HG02852 (cell line): ENCODE data around the gene SLAIN1.

Source experiments
- ATAC-seq: cut with Tn5 transposase; IDR thresholded peaks from one replicate; pipeline ENCODE4 v1.9.1; 2021; ENCODE audit warnings: mild to moderate bottlenecking, moderate library complexity; ENCODE audit not compliant: unreplicated experiment

SLAIN1 gene

DNA sequence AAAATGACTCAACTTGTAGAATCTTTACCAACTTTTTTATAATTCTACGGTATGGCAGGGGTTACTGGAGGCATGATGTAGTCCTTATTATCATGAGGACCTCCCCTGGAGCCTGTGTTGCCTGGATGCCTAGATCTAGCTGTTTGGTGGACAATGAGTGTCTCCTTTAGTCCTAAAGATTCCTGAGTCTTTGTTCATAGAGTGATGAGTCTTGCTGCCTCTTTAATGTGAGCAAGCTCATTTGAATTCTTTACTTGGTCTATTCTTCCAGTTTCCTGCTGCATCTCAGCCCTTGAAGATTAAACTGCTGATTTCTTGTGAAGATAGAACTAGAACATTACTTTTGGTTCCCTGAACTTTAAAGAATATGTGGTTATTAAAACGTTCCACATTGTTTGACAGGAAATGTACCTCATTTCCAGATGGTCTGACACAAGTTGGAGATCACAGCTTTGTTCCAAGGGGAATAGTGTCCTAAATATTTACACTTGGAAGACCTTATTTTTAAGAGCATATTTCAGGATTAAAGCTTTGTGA is 51.9 kb downstream of the SLAIN1 start:
- no peak for ATAC-seq

DNA sequence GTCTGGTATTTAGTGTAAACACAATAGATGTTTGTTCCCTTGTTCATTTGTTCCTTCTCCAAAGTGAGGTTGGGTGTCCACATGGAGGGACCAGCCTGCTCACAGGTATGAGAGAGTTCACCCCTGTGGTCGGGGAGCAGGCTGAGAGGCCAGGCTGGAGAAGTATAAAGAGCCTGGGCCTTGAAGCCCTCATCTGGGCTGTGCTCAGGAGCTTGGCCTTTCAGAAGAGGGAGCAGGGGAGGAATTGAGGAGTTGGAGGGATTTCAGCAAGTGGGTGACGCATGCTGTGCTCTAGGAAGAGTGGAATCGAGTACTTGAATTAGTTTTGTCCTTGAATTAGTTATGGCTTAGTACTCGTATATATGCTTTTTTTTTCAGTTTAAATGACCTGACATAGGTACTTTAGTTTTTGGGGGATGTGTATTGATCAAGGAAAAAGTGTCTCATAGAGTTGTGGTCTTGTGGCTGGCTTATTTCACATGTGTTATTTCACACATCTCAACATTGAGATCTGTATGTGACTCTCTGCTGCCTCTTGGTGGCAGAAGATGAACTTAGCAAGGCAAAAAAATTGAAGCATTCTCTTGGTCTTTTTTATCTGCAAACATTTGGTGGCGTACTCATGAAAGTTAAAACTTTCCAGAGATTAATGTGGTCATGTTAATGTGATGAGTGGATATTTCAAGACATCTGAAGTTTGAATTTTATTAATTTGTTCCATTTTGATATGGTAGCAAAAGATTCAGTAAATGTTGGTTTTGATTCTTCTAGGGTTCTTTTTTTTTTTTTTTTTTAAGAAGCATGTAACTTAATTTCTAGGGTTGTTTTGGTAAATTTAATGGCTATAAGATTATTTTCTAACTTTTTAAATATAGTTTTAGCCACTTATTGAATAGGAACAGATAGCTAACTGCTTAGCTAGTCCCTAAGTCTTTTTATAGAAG is 54.3 kb downstream of the SLAIN1 start:
- peak; percentile 84 for ATAC-seq

DNA sequence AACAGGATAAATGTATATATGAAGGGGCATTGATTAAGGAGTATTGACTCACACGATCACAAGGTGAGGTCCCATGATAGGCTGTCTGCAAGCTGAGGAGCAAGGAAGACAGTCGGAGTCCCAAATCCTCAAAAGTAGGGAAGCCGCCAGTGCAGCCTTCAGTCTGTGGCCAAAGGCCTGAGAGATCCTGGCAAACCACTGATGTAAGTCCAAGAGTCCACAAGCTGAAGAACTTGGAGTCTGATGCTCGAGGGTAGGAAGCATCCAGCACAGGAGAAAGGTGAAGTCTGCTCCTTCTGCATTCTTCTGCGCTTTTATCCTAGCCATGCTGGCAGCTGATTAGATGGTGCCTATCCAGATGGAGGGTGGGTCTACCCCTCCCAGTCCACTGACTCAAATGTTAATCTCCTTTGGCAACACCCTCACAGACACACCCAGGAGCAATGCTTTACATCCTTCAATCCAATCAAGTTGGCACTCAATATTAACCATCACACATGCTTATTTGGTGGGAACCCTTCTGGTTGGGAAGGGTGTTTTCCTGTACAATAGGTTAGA is 55.1 kb downstream of the SLAIN1 start:
- ATAC-seq, result no peak

DNA sequence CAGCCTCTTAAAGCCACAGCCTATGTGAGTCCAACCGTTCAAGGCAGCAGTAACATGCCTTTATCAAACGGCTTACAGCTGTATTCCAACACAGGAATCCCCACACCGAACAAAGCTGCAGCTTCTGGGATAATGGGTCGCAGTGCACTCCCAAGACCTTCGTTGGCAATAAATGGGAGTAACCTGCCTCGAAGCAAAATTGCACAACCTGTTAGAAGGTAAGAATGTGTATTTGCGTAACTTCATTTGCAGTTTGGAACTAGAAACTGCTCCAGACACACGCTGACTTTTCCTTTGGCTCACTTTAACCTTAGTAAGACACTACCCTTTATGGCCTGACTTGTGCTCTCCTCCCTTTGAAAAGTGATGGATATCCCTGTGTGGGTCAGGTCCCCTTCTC is 63.4 kb downstream of the SLAIN1 start:
- ATAC-seq, result no peak

DNA sequence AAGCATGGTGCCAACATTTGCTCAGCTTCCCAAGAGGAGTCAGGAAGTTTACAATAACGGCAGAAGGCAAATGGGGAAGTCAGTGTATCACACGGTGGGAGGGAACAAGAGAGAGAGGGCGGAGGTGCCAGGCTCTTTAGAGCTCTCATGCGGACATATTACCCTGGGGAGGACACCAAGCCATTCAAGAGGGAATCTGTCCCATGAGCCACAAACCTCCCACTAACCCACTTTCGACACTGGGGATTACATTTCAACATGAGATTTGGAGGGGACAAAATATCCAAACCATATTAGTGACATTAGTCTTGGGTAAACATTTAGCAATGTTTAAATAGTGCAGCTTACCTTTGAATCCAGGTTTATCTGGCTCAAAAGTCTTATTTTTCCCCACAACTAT is 69.9 kb downstream of the SLAIN1 start:
- no peak for ATAC-seq

DNA sequence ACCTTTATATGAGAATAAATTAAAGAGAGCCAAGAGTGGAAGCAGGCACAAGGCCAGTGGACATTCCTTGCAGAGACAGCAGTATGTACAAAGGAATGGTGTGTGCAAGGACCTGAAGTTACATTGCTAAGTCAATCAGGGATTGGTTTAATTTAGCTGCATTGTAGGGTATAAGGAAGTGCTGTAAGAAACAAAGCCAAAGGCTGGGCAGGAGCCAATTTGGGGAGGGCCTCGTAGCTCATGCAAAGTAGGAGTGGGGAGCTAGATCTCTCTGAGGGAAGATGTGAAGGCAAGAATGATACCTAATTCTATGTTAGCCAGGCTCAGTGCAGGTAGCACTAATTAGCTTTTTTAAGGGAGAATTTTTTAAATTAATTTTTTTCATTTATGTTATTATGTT is 76.7 kb downstream of the SLAIN1 start:
- no peak for ATAC-seq

DNA sequence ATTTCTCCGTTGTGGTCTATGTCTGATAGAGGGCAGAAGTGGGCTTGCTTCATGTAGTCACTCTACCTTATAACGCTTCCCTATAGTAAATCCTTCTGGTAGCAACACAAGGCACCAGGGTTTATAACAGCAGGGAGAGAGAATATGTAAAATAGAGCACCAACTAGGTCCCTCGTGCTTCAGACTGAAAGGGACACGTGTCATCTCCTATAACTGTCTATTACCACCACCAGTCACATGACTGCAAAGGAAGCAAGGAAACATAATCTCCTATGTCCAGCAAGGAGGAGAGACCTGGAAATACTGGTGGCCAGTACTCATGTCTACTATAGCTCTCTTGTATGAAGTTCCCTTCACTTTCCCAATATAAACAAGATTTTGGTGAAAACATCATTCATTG is 79.2 kb downstream of the SLAIN1 start:
- ATAC-seq, result no peak

DNA sequence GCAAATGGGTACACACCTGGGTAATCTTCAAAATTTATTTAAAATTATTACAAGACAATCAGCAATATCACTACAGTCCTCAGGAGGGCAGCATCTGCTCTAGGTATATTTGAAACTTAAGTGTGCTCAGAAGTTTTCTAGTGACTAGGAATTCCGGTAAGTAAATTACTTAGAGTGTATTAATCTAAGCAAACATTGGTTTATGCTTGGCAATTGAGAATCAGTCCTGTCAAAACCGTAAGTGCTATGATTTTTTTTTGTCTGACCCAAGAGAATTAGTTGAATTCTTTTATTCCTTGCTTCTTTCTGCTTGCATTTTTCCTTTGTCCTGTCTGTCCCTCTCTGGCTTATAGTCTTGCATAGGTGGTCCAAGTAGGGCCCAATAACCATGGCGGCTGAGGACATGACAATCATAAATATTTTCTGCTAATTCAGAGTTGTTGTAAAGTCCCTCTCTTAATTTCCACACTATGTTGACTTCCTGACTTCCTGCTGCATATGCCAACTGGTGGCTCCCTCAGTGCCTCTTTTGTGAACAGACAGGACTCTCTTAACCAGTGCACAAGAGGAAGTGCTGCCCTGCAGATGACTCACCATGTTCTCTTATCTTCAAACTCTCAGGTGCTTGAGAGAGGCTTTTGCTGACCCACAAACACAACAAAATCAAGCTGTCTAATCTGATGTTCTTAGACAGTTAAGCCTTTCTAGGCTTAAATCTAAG is 82.2 kb downstream of the SLAIN1 start:
- peak; percentile 72 for ATAC-seq

DNA sequence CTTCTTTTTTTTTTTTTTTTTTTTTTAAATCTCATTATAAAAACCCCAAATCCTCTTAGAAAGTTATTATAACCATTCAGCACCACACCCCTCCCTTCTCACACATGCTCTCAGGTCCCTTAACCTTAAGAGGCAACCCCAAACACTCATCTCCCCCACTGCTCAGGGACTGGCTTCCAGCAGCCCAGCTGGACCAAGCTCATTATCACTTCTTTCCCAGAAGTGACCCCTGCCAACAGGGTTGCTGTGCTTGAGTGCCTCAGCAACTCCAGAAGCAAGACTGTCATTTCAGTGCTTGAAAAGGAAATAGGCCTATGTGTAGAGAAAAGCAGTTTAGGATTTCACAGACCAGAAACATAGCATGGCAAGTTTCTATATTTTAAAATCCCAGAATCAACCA is 84.3 kb downstream of the SLAIN1 start:
- ATAC-seq, result no peak

DNA sequence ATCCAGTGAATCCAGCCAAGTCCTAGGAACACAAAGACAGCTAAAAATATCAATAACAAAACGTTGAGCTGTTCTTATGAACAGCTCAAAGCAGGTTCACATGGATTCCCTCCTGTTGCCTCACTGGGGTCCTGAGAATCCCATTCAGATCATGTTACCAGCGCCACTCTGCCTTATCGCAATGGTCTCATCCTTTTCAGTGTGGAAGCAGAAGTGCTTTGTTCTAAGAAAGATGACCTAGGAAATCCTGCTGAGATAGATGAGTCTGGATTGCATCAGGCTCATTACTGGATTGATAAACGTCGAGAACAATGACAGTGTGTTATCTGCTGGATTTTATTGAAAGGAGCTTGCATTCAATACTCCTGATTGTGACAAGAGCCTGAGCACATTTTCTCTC is 87.0 kb downstream of the SLAIN1 start:
- ATAC-seq, result no peak

DNA sequence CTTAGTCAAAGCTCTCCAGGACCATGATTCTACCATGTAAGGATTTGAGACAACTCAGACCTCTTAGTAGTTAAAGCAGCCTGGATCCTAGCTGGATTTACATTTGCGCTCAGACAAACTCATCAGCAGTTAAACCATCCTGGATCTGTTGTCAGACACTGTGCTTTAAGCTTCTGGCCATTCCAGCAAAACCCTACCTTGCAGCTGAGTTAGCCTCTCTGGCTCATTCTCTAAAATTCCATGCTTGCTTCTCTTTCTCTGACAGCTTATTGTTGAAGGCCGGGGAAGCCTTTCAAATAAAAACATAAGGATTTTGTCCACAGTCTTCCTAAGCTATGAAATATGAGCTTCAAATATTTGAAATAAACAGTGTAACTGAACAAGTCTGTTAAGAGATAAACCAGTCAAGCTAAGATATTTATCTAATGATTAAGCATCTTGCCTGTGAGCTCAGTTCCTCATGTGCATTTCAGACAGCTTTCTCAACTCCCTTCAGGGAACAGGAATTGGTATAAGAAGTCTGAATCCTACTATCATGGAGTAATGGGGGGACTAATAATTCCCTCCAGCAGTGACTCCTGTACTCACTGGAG is 89.3 kb downstream of the SLAIN1 start:
- ATAC-seq, result no peak

DNA sequence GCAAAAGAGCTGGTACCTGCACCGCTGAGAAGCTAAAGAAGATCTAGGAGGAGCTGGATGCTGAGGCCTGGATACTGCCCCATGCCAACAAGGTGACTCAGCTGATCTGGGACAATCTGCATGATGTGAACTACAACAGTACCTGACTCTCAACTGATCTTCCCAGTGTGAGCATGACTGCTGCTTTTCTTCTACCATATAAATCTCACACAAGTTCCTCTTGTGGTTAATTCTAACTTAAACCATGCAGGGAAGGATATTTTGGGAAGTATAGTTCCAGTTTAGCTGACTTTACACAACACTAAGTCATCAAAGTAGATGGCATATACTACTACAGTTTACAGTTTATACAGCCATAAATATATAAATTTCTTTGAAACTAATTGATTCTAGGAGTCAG is 91.9 kb downstream of the SLAIN1 start:
- ATAC-seq, result no peak

DNA sequence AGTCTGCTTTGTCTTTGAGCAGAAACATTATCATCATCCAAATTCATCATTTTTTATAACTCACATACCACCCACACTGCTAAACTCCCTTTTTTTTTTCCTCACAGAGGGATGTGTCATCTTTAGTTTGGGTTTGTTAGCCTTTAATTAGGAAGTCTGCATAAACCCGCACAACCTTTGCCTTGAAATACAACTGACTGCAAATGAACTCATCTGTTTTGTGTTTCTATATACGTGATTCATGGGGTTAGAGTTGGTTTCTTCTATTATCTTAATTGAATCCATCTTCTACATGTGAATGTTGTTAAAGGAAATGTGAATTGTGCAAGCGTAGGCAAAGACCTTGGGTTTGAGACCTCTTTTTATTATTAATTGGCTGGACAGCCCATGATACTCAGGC is 102.7 kb downstream of the SLAIN1 start:
- ATAC-seq, result no peak

DNA sequence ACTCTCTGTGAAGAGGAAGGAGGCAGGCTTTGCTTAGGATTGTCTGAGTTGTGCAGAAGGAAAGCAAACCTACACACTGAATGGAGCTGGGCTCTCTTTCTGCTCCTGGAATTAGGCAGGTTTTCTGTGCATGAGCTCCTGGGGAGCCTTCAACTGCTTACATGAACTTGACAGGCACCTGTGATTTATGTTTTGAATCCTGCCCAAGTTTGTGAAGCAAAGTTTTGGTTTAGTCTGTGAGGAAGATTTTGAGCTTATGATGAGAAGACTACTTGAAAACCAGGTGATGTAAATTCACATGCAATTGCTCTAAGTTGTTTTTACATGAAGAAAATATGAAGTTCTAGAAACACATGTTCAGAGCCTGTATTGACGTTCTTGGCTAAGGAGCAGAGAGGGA is 109.0 kb downstream of the SLAIN1 start:
- ATAC-seq, result no peak

DNA sequence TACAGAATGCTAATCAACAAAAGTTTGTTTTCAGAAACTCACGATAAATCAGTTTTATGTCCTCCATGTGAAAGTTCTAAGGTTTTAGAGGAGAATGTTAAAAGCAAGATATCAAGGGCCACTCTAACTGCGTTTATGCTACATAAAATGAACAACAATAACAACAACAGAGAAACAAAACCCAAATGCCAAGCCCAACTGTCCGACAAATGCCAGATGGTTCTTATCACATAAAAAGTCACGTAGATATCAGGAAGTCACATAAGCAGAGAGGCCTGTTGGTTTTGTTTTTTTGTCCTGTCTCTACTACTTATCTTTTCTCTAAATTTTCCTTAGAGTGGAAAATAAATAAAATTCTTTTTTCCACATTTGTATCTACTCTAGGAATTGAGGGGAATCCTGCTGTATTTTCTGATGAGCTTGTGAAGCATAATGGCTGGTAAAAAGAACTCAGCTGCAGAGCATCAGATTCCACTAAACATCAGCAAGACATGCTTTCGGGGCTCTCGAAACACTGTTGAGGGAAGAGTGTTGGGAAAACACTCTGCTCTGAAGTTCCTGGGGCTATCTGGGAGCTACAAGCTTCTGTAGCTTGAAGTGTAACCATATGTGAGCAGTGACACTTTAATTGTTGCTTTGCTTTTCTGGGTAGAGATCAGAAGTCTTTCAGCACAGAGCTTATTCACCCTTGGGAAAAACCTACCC is 110.1 kb downstream of the SLAIN1 start:
- ATAC-seq, result no peak

DNA sequence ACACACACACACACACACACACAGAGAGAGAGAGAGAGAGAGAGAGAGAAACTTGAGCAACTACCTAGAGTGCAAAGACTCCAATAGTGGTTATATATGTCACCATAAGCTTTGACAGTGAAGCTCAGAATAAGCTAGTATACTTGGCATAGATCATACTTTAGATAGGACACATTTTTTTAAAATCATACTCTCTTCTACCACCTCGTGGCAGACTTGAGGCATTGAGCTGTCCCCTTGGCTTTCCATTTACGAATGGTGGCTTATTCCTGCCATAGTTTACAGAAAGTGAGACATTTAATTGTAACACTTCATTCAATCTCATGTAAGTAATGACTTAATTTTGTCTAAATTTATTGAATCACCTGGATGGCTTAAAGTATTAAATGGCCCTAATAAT is 112.9 kb downstream of the SLAIN1 start:
- no peak for ATAC-seq

DNA sequence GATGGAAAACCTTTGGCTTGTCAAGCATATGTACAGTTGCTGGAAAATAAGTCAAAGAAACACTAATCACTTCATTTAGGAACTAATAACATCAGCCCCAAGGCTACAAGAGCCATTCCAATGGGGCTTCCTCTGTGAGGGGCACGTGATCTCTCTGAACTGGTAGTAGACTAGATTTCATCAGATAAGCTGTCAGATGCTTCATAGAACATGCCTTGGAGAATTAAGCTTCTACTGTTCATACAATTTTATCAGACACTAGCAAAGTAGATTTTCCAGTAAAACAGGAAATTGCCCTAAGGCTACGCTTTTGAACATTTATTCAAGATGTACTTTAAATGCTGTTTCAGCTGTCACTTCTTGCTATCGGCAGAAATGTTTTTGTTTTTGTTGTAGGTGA is 113.4 kb downstream of the SLAIN1 start:
- ATAC-seq, result no peak

DNA sequence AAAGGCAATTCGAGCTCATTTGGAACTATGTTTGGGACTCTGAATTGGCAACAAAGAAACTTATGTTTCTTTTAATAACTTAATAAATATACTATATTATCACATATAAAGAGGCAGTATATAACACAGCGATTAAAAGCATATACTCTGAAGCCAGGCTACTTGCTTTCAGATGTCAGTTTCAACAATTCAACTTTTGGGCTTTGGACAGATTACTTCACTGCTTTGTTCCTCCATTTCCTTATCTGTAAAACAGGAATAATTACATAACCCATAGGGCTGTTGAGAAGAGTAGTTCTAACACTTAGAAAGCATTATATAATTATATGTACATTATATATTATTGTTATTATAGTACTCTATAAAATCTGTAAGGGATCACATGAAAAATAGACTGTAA is 113.9 kb downstream of the SLAIN1 start:
- ATAC-seq, result no peak

DNA sequence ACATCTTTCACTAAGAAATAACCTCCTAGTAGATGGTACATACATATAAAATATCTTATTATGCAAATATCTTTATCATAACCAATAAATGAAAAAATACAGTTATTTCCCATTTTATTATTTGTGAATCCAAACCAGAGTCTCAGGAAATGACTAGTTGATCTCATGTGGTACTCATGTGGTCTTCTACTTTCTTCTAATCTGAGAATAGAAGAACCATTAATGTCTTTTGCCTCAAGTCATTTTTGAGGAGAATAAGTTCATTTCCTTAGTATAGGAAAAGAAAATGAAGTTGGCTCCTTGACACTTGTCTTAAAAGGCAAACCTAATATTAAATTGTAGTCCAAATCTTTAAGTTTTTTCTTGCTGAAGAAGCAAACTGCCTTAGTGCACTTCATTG is 114.5 kb downstream of the SLAIN1 start:
- ATAC-seq, result no peak
